Activated naive CD8-positive, alpha-beta T cell treated with anti-CD3 and anti-CD28 coated beads for 36 hours (primary cell): ENCODE results near the gene MYLK. TPM values are rescaled to one million over a fixed set of nuclear protein-coding genes. Genes with fewer than 3 reads are reported as not detected.

Experiments
- DNase-seq: peaks from one replicate; pipeline ENCODE4 v3.0.0; 2021
- H3K27ac Mint-ChIP-seq: one replicate; pipeline ENCODE4 v1.8.0; 2022; ENCODE audit warnings: mild to moderate bottlenecking, moderate library complexity, mixed read lengths
- H3K27me3 Mint-ChIP-seq: one replicate; pipeline ENCODE4 v1.8.0; 2022; ENCODE audit warnings: mild to moderate bottlenecking, mixed read lengths
- H3K36me3 Mint-ChIP-seq: one replicate; pipeline ENCODE4 v1.8.0; 2021; ENCODE audit warnings: mild to moderate bottlenecking, mixed read lengths
- H3K4me1 Mint-ChIP-seq: one replicate; pipeline ENCODE4 v1.8.0; 2021; ENCODE audit warnings: mixed read lengths
- H3K4me3 Mint-ChIP-seq: one replicate; pipeline ENCODE4 v1.8.0; 2022; ENCODE audit warnings: mild to moderate bottlenecking, moderate library complexity, mixed read lengths
- H3K9me3 Mint-ChIP-seq: one replicate; pipeline ENCODE4 v1.8.0; 2022; ENCODE audit warnings: mixed read lengths
- total RNA-seq, 2 experiments: library from RNA; stranded (reverse); gene quantifications; one replicate each; pipeline ENCODE4 v1.2.3, GENCODE V29; 2021

The MYLK gene
- total RNA-seq, 2 experiments from 2014 or later: not detected

GRCh38 chr3:123798550-123798949 is 85.6 kb downstream of the MYLK start:
- no peaks in the 10 kb centered on the region for H3K27me3 Mint-ChIP-seq
- no peak overlapping the region for H3K27ac Mint-ChIP-seq
- no peaks in the 10 kb centered on the region for H3K4me1 Mint-ChIP-seq

GRCh38 chr3:123795471-123796251 is 88.5 kb downstream of the MYLK start:
- Mint-ChIP-seq H3K4me1 (no peaks in the 10 kb centered on the region), H3K36me3 (no peaks in the 10 kb centered on the region), H3K27ac (no peak overlapping the region), H3K4me3 (no peak overlapping the region), H3K27me3 (no peaks in the 10 kb centered on the region), H3K9me3 (no peaks in the 10 kb centered on the region)
- DNase-seq: no peak

More at GRCh38 chr3:123798550-123798949, 85.6 kb downstream of the MYLK start:
- Mint-ChIP-seq H3K9me3 (no peaks in the 10 kb centered on the region), H3K36me3 (no peaks in the 10 kb centered on the region), H3K4me3 (no peak overlapping the region)
- DNase-seq: no peak

- H3K27me3 Mint-ChIP-seq: peaks cover 6% of the 10 kb centered on the region
- H3K27ac Mint-ChIP-seq: no peak overlapping the region
- no peak for DNase-seq
- H3K9me3 Mint-ChIP-seq: no peaks in the 10 kb centered on the region
- H3K4me3 Mint-ChIP-seq: no peak overlapping the region
- H3K36me3 Mint-ChIP-seq: no peaks in the 10 kb centered on the region
- H3K4me1 Mint-ChIP-seq: no peaks in the 10 kb centered on the region
These were observed 90.7 kb downstream of the MYLK start for GRCh38 chr3:123793425-123793824.

GRCh38 chr3:123792473-123793201 is 91.5 kb downstream of the MYLK start:
- Mint-ChIP-seq H3K4me1 (no peaks in the 10 kb centered on the region), H3K36me3 (no peaks in the 10 kb centered on the region), H3K9me3 (no peaks in the 10 kb centered on the region), H3K27ac (no peak overlapping the region), H3K4me3 (no peak overlapping the region), H3K27me3 (peaks cover 6% of the 10 kb centered on the region)
- no peak for DNase-seq

GRCh38 chr3:123791898-123792297 is 92.2 kb downstream of the MYLK start:
- Mint-ChIP-seq H3K9me3 (no peaks in the 10 kb centered on the region), H3K27me3 (peaks cover 6% of the 10 kb centered on the region), H3K36me3 (no peaks in the 10 kb centered on the region), H3K4me3 (no peak overlapping the region), H3K27ac (no peak overlapping the region), H3K4me1 (no peaks in the 10 kb centered on the region)
- no peak for DNase-seq

GRCh38 chr3:123791417-123791816 is 92.7 kb downstream of the MYLK start:
- Mint-ChIP-seq H3K27ac (no peak overlapping the region), H3K4me3 (no peak overlapping the region), H3K9me3 (no peaks in the 10 kb centered on the region), H3K27me3 (peaks cover 6% of the 10 kb centered on the region), H3K4me1 (no peaks in the 10 kb centered on the region), H3K36me3 (no peaks in the 10 kb centered on the region)
- no peak for DNase-seq

- no peaks in the 10 kb centered on the region for H3K9me3 Mint-ChIP-seq
- no peaks in the 10 kb centered on the region for H3K36me3 Mint-ChIP-seq
- no peak for DNase-seq
- H3K27ac Mint-ChIP-seq: no peak overlapping the region
- no peak overlapping the region for H3K4me3 Mint-ChIP-seq
- H3K4me1 Mint-ChIP-seq: no peaks in the 10 kb centered on the region
- H3K27me3 Mint-ChIP-seq: peaks cover 6% of the 10 kb centered on the region
These were observed 93.1 kb downstream of the MYLK start for GRCh38 chr3:123791073-123791370.

GRCh38 chr3:123790254-123791072 is 93.7 kb downstream of the MYLK start:
- H3K4me3 Mint-ChIP-seq: no peak overlapping the region
- H3K4me1 Mint-ChIP-seq: no peaks in the 10 kb centered on the region
- DNase-seq: no peak
- H3K9me3 Mint-ChIP-seq: no peaks in the 10 kb centered on the region
- peaks cover 6% of the 10 kb centered on the region for H3K27me3 Mint-ChIP-seq
- no peak overlapping the region for H3K27ac Mint-ChIP-seq
- H3K36me3 Mint-ChIP-seq: no peaks in the 10 kb centered on the region

GRCh38 chr3:123789760-123790159 is 94.4 kb downstream of the MYLK start:
- Mint-ChIP-seq H3K9me3 (no peaks in the 10 kb centered on the region), H3K4me3 (no peak overlapping the region), H3K36me3 (no peaks in the 10 kb centered on the region), H3K27ac (no peak overlapping the region), H3K27me3 (peaks cover 6% of the 10 kb centered on the region), H3K4me1 (no peaks in the 10 kb centered on the region)
- DNase-seq: no peak

- H3K36me3 Mint-ChIP-seq: no peaks in the 10 kb centered on the region
- H3K4me3 Mint-ChIP-seq: no peak overlapping the region
- no peaks in the 10 kb centered on the region for H3K9me3 Mint-ChIP-seq
- no peaks in the 10 kb centered on the region for H3K4me1 Mint-ChIP-seq
- peaks cover 6% of the 10 kb centered on the region for H3K27me3 Mint-ChIP-seq
- H3K27ac Mint-ChIP-seq: no peak overlapping the region
- no peak for DNase-seq
These were observed 95.0 kb downstream of the MYLK start for GRCh38 chr3:123789160-123789559.

- no peak for DNase-seq
- H3K4me3 Mint-ChIP-seq: no peak overlapping the region
- H3K9me3 Mint-ChIP-seq: no peaks in the 10 kb centered on the region
- peaks cover 6% of the 10 kb centered on the region for H3K27me3 Mint-ChIP-seq
- H3K4me1 Mint-ChIP-seq: no peaks in the 10 kb centered on the region
- no peak overlapping the region for H3K27ac Mint-ChIP-seq
- no peaks in the 10 kb centered on the region for H3K36me3 Mint-ChIP-seq
These were observed 95.4 kb downstream of the MYLK start for GRCh38 chr3:123788710-123789109.

GRCh38 chr3:123787133-123787532 is 97.0 kb downstream of the MYLK start:
- Mint-ChIP-seq H3K27me3 (peaks cover 6% of the 10 kb centered on the region), H3K9me3 (no peaks in the 10 kb centered on the region), H3K36me3 (no peaks in the 10 kb centered on the region), H3K4me3 (no peak overlapping the region), H3K4me1 (no peaks in the 10 kb centered on the region), H3K27ac (no peak overlapping the region)
- DNase-seq: no peak

- no peaks in the 10 kb centered on the region for H3K4me1 Mint-ChIP-seq
- H3K9me3 Mint-ChIP-seq: no peaks in the 10 kb centered on the region
- H3K4me3 Mint-ChIP-seq: no peak overlapping the region
- DNase-seq: no peak
- no peaks in the 10 kb centered on the region for H3K36me3 Mint-ChIP-seq
- peaks cover 6% of the 10 kb centered on the region for H3K27me3 Mint-ChIP-seq
- H3K27ac Mint-ChIP-seq: no peak overlapping the region
These were observed 98.5 kb downstream of the MYLK start for GRCh38 chr3:123785602-123786001.

GRCh38 chr3:123783811-123784210 is 100.3 kb downstream of the MYLK start:
- Mint-ChIP-seq H3K4me3 (no peak overlapping the region), H3K27ac (no peak overlapping the region), H3K9me3 (no peaks in the 10 kb centered on the region), H3K4me1 (no peaks in the 10 kb centered on the region), H3K36me3 (no peaks in the 10 kb centered on the region), H3K27me3 (peaks cover 4% of the 10 kb centered on the region)
- no peak for DNase-seq

- DNase-seq: no peak
- H3K4me3 Mint-ChIP-seq: no peak overlapping the region
These were observed 101.0 kb downstream of the MYLK start for GRCh38 chr3:123783050-123783689.

More at GRCh38 chr3:123783050-123783689, 101.0 kb downstream of the MYLK start:
- no peaks in the 10 kb centered on the region for H3K4me1 Mint-ChIP-seq
- no peaks in the 10 kb centered on the region for H3K9me3 Mint-ChIP-seq
- peaks cover 4% of the 10 kb centered on the region for H3K27me3 Mint-ChIP-seq
- no peak overlapping the region for H3K27ac Mint-ChIP-seq
- no peaks in the 10 kb centered on the region for H3K36me3 Mint-ChIP-seq
